ENCODE results near the gene SEC61B. TPM values are rescaled to one million over a fixed set of nuclear protein-coding genes. Genes with fewer than 3 reads are reported as not detected.

The SEC61B gene
- total and polyA plus RNA-seq, 2 experiments from 2014 or later: 133 to 602 TPM

DNA sequence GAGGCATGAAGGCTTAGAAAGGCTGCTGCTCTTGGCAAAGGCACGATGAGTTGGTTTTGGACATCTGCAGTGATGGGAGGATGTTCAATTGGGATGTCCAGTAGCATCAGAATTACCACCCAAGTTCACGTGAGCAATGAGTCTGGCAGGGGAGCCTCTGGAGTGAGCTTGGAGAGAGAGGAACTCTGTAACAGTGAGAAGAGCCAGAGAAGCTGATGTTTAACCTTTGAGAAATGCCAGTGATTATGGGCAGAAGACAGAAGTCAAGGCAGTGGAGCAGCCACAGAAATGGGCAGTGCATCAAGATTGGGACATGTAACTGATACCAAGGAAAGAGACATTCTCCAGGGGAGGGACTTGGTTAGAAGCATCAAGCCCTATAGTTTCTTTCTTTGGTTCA, 39.8 kb downstream of the SEC61B start:
- no peak overlapping the region for H3K4me2 ChIP-seq
- no peaks in the 10 kb centered on the region for H3K9me2 ChIP-seq (ENCODE audit: insufficient read depth)
- H3K4me3 ChIP-seq: no peak overlapping the region
- Mint-ChIP-seq H3K9me3 (no peaks in the 10 kb centered on the region), H3K36me3 (ENCODE audit: low read depth) (no peaks in the 10 kb centered on the region), H3K27me3 (ENCODE audit: insufficient read depth, low read depth, poor library complexity) (peaks cover 3% of the 10 kb centered on the region), H3K4me1 (peaks cover 14% of the 10 kb centered on the region), H3K4me3 (no peak overlapping the region), H3K27ac (no peak overlapping the region)
- no peak overlapping the region for H2AFZ ChIP-seq
- no peak for DNase-seq (ENCODE audit: low spot score)
- H4K20me1 ChIP-seq (replicated peaks; ENCODE audit: insufficient read depth): no peaks in the 10 kb centered on the region
- no peaks in the 10 kb centered on the region for H3K79me2 ChIP-seq (replicated peaks; ENCODE audit: insufficient read depth)
- H3K27me3 ChIP-seq (ENCODE audit: insufficient read depth): no peaks in the 10 kb centered on the region
- peaks cover 9% of the 10 kb centered on the region for H3K4me1 ChIP-seq (ENCODE audit: insufficient read depth)
- no peaks in the 10 kb centered on the region for H3K36me3 ChIP-seq (ENCODE audit: insufficient read depth)
- TF ChIP-seq POLR2AphosphoS5 (IDR thresholded peaks at IDR 0.05; ENCODE audit: low read depth) (no peak), ZNF331 (CRISPR knock-in tag; IDR thresholded peaks at IDR 0.05; ENCODE audit: low read depth) (no peak), JUNB (IDR thresholded peaks at IDR 0.05; ENCODE audit: unreplicated experiment) (no peak), STAT1 (IDR thresholded peaks at IDR 0.05; ENCODE audit: unreplicated experiment) (no peak), EZH2 (IDR thresholded peaks at IDR 0.05; ENCODE audit: low read depth, unreplicated experiment) (no peak), ZNF114 (CRISPR knock-in tag; IDR thresholded peaks at IDR 0.05) (no peak), EZH2phosphoT487 (IDR thresholded peaks at IDR 0.05; ENCODE audit: unreplicated experiment) (no peak), CREB1 (CRISPR knock-in tag; IDR thresholded peaks at IDR 0.05; ENCODE audit: low read depth) (no peak), NANOG (IDR thresholded peaks at IDR 0.05; ENCODE audit: borderline replicate concordance) (no peak)
- TF ChIP-seq, protein P1, sequence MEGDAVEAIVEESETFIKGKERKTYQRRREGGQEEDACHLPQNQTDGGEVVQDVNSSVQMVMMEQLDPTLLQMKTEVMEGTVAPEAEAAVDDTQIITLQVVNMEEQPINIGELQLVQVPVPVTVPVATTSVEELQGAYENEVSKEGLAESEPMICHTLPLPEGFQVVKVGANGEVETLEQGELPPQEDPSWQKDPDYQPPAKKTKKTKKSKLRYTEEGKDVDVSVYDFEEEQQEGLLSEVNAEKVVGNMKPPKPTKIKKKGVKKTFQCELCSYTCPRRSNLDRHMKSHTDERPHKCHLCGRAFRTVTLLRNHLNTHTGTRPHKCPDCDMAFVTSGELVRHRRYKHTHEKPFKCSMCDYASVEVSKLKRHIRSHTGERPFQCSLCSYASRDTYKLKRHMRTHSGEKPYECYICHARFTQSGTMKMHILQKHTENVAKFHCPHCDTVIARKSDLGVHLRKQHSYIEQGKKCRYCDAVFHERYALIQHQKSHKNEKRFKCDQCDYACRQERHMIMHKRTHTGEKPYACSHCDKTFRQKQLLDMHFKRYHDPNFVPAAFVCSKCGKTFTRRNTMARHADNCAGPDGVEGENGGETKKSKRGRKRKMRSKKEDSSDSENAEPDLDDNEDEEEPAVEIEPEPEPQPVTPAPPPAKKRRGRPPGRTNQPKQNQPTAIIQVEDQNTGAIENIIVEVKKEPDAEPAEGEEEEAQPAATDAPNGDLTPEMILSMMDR (conservative IDR thresholded peaks at IDR 0.05; ENCODE audit: low read depth in 2 of 2): no peak
- TF ChIP-seq, protein P2, sequence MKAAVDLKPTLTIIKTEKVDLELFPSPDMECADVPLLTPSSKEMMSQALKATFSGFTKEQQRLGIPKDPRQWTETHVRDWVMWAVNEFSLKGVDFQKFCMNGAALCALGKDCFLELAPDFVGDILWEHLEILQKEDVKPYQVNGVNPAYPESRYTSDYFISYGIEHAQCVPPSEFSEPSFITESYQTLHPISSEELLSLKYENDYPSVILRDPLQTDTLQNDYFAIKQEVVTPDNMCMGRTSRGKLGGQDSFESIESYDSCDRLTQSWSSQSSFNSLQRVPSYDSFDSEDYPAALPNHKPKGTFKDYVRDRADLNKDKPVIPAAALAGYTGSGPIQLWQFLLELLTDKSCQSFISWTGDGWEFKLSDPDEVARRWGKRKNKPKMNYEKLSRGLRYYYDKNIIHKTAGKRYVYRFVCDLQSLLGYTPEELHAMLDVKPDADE (IDR thresholded peaks at IDR 0.05): no peak
- TF ChIP-seq, protein P3, sequence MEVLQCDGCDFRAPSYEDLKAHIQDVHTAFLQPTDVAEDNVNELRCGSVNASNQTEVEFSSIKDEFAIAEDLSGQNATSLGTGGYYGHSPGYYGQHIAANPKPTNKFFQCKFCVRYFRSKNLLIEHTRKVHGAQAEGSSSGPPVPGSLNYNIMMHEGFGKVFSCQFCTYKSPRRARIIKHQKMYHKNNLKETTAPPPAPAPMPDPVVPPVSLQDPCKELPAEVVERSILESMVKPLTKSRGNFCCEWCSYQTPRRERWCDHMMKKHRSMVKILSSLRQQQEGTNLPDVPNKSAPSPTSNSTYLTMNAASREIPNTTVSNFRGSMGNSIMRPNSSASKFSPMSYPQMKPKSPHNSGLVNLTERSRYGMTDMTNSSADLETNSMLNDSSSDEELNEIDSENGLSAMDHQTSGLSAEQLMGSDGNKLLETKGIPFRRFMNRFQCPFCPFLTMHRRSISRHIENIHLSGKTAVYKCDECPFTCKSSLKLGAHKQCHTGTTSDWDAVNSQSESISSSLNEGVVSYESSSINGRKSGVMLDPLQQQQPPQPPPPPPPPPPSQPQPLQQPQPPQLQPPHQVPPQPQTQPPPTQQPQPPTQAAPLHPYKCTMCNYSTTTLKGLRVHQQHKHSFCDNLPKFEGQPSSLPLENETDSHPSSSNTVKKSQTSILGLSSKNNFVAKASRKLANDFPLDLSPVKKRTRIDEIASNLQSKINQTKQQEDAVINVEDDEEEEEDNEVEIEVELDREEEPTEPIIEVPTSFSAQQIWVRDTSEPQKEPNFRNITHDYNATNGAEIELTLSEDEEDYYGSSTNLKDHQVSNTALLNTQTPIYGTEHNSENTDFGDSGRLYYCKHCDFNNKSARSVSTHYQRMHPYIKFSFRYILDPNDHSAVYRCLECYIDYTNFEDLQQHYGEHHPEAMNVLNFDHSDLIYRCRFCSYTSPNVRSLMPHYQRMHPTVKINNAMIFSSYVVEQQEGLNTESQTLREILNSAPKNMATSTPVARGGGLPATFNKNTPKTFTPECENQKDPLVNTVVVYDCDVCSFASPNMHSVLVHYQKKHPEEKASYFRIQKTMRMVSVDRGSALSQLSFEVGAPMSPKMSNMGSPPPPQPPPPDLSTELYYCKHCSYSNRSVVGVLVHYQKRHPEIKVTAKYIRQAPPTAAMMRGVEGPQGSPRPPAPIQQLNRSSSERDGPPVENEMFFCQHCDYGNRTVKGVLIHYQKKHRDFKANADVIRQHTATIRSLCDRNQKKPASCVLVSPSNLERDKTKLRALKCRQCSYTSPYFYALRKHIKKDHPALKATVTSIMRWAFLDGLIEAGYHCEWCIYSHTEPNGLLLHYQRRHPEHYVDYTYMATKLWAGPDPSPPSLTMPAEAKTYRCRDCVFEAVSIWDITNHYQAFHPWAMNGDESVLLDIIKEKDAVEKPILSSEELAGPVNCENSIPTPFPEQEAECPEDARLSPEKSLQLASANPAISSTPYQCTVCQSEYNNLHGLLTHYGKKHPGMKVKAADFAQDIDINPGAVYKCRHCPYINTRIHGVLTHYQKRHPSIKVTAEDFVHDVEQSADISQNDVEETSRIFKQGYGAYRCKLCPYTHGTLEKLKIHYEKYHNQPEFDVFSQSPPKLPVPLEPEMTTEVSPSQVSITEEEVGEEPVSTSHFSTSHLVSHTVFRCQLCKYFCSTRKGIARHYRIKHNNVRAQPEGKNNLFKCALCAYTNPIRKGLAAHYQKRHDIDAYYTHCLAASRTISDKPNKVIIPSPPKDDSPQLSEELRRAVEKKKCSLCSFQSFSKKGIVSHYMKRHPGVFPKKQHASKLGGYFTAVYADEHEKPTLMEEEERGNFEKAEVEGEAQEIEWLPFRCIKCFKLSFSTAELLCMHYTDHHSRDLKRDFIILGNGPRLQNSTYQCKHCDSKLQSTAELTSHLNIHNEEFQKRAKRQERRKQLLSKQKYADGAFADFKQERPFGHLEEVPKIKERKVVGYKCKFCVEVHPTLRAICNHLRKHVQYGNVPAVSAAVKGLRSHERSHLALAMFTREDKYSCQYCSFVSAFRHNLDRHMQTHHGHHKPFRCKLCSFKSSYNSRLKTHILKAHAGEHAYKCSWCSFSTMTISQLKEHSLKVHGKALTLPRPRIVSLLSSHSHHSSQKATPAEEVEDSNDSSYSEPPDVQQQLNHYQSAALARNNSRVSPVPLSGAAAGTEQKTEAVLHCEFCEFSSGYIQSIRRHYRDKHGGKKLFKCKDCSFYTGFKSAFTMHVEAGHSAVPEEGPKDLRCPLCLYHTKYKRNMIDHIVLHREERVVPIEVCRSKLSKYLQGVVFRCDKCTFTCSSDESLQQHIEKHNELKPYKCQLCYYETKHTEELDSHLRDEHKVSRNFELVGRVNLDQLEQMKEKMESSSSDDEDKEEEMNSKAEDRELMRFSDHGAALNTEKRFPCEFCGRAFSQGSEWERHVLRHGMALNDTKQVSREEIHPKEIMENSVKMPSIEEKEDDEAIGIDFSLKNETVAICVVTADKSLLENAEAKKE (CRISPR knock-in tag; IDR thresholded peaks at IDR 0.05): no peak
- TF ChIP-seq, protein P4, sequence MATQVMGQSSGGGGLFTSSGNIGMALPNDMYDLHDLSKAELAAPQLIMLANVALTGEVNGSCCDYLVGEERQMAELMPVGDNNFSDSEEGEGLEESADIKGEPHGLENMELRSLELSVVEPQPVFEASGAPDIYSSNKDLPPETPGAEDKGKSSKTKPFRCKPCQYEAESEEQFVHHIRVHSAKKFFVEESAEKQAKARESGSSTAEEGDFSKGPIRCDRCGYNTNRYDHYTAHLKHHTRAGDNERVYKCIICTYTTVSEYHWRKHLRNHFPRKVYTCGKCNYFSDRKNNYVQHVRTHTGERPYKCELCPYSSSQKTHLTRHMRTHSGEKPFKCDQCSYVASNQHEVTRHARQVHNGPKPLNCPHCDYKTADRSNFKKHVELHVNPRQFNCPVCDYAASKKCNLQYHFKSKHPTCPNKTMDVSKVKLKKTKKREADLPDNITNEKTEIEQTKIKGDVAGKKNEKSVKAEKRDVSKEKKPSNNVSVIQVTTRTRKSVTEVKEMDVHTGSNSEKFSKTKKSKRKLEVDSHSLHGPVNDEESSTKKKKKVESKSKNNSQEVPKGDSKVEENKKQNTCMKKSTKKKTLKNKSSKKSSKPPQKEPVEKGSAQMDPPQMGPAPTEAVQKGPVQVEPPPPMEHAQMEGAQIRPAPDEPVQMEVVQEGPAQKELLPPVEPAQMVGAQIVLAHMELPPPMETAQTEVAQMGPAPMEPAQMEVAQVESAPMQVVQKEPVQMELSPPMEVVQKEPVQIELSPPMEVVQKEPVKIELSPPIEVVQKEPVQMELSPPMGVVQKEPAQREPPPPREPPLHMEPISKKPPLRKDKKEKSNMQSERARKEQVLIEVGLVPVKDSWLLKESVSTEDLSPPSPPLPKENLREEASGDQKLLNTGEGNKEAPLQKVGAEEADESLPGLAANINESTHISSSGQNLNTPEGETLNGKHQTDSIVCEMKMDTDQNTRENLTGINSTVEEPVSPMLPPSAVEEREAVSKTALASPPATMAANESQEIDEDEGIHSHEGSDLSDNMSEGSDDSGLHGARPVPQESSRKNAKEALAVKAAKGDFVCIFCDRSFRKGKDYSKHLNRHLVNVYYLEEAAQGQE (IDR thresholded peaks at IDR 0.05; ENCODE audit: unreplicated experiment): no peak
- no peak for ATAC-seq
- H3K27ac ChIP-seq (ENCODE audit: low read depth): no peak overlapping the region
- no peaks in the 10 kb centered on the region for H3F3A ChIP-seq (replicated peaks; ENCODE audit: low read depth)
